ENCODE measurements around the gene LCORL. TPM values are rescaled to one million over a fixed set of nuclear protein-coding genes. Genes with fewer than 3 reads are reported as not detected.

The LCORL gene
- total RNA-seq, 1 donor from 2014 or later: 7.4 TPM

- no peak for TF ChIP-seq CTCF (IDR thresholded peaks at IDR 0.05; ENCODE audit: insufficient read depth, low read length, severe bottlenecking)
- DNase-seq (ENCODE audit: low read depth) (no peak), FAIRE-seq (no peak)
- Histone ChIP-seq H3K27me3 (ENCODE audit: control insufficient read depth, insufficient read depth, low read length) (no peaks in the 10 kb centered on the region), H3K36me3 (ENCODE audit: control insufficient read depth, insufficient read depth, low read length) (no peaks in the 10 kb centered on the region), H3K4me3 (ENCODE audit: low read depth, low read length) (no peak overlapping the region)
These were observed 76.3 kb downstream of the LCORL start for GRCh38 chr4:17945303-17945702.

GRCh38 chr4:17941731-17942130 lies 79.8 kb downstream of the LCORL start:
- Histone ChIP-seq H3K36me3 (ENCODE audit: control insufficient read depth, insufficient read depth, low read length) (no peaks in the 10 kb centered on the region), H3K4me3 (ENCODE audit: low read depth, low read length) (no peak overlapping the region), H3K27me3 (ENCODE audit: control insufficient read depth, insufficient read depth, low read length) (no peaks in the 10 kb centered on the region)
- FAIRE-seq: no peak
- TF ChIP-seq CTCF (IDR thresholded peaks at IDR 0.05; ENCODE audit: insufficient read depth, low read length, severe bottlenecking): no peak
- DNase-seq (ENCODE audit: low read depth): peak; percentile 50

GRCh38 chr4:17939054-17939453 lies 82.5 kb downstream of the LCORL start:
- no peak for FAIRE-seq

GRCh38 chr4:17934286-17934685 lies 87.3 kb downstream of the LCORL start:
- peak; percentile 7 for DNase-seq (ENCODE audit: low read depth)
- no peak for FAIRE-seq
- no peak for TF ChIP-seq CTCF (IDR thresholded peaks at IDR 0.05; ENCODE audit: insufficient read depth, low read length, severe bottlenecking)
- Histone ChIP-seq H3K36me3 (ENCODE audit: control insufficient read depth, insufficient read depth, low read length) (no peaks in the 10 kb centered on the region), H3K27me3 (ENCODE audit: control insufficient read depth, insufficient read depth, low read length) (no peaks in the 10 kb centered on the region), H3K4me3 (ENCODE audit: low read depth, low read length) (no peak overlapping the region)

More at GRCh38 chr4:17939054-17939453, 82.5 kb downstream of the LCORL start:
- Histone ChIP-seq H3K36me3 (ENCODE audit: control insufficient read depth, insufficient read depth, low read length) (no peaks in the 10 kb centered on the region), H3K27me3 (ENCODE audit: control insufficient read depth, insufficient read depth, low read length) (no peaks in the 10 kb centered on the region), H3K4me3 (ENCODE audit: low read depth, low read length) (no peak overlapping the region)
- no peak for TF ChIP-seq CTCF (IDR thresholded peaks at IDR 0.05; ENCODE audit: insufficient read depth, low read length, severe bottlenecking)
- DNase-seq (ENCODE audit: low read depth): no peak

GRCh38 chr4:17933126-17933525 lies 88.4 kb downstream of the LCORL start:
- Histone ChIP-seq H3K4me3 (ENCODE audit: low read depth, low read length) (no peak overlapping the region), H3K27me3 (ENCODE audit: control insufficient read depth, insufficient read depth, low read length) (no peaks in the 10 kb centered on the region), H3K36me3 (ENCODE audit: control insufficient read depth, insufficient read depth, low read length) (no peaks in the 10 kb centered on the region)
- FAIRE-seq (no peak), DNase-seq (ENCODE audit: low read depth) (no peak)
- TF ChIP-seq CTCF (IDR thresholded peaks at IDR 0.05; ENCODE audit: insufficient read depth, low read length, severe bottlenecking): no peak

GRCh38 chr4:17932041-17932440 lies 89.5 kb downstream of the LCORL start:
- DNase-seq (ENCODE audit: low read depth): peak; percentile 72
- TF ChIP-seq CTCF (IDR thresholded peaks at IDR 0.05; ENCODE audit: insufficient read depth, low read length, severe bottlenecking): no peak
- no peaks in the 10 kb centered on the region for H3K36me3 ChIP-seq (ENCODE audit: control insufficient read depth, insufficient read depth, low read length)
- no peak for FAIRE-seq
- H3K4me3 ChIP-seq (ENCODE audit: low read depth, low read length): no peak overlapping the region
- no peaks in the 10 kb centered on the region for H3K27me3 ChIP-seq (ENCODE audit: control insufficient read depth, insufficient read depth, low read length)

Measured in bronchial epithelial cell (primary cell).